Calu3 (cell line): Measurements from ENCODE around the gene FARP1. TPM values are rescaled to one million over a fixed set of nuclear protein-coding genes. Genes with fewer than 3 reads are reported as not detected.

Experiments used
- BruUV-seq: library from RNA; stranded (reverse); fragments of 400-500 nt; replicated peaks from 2 replicates; lab custom pipeline; 2021; lab: Mats Ljungman, UMichigan
- CTCF ChIA-PET: fragments of 300-600 bp; sonication (Branson Sonifier 250); formaldehyde crosslinking; loops from one replicate; lab custom pipeline; 2022; ENCODE audit warnings: antibody characterized with exemption; lab: Charles Lee
- DNase-seq: peaks from one replicate; pipeline ENCODE4 v3.0.0; 2022
- H3K27ac Mint-ChIP-seq: one replicate; pipeline ENCODE4 v1.8.0; 2022; ENCODE audit warnings: mixed read lengths; ENCODE audit not compliant: unreplicated experiment
- H3K27me3 Mint-ChIP-seq: one replicate; pipeline ENCODE4 v1.8.0; 2022; ENCODE audit warnings: mixed read lengths; ENCODE audit not compliant: unreplicated experiment
- H3K36me3 Mint-ChIP-seq: one replicate; pipeline ENCODE4 v1.8.0; 2022; ENCODE audit warnings: mild to moderate bottlenecking, moderate library complexity, mixed read lengths; ENCODE audit not compliant: insufficient read depth, unreplicated experiment
- H3K4me1 Mint-ChIP-seq: one replicate; pipeline ENCODE4 v1.8.0; 2022; ENCODE audit warnings: mild to moderate bottlenecking, low read depth, mixed read lengths; ENCODE audit not compliant: unreplicated experiment
- H3K4me3 Mint-ChIP-seq: one replicate; pipeline ENCODE4 v1.8.0; 2022; ENCODE audit warnings: mild to moderate bottlenecking, low read depth, moderate library complexity, mixed read lengths; ENCODE audit not compliant: unreplicated experiment
- H3K9me3 Mint-ChIP-seq: one replicate; pipeline ENCODE4 v1.8.0; 2022; ENCODE audit warnings: low read depth, mixed read lengths; ENCODE audit not compliant: unreplicated experiment
- CTCF ChIP-seq: fragments of 200-600 bp; IDR thresholded peaks from one replicate; pipeline ENCODE4 v1.8.0; 2022; ENCODE audit warnings: antibody characterized with exemption; ENCODE audit not compliant: unreplicated experiment
- intact Hi-C: fragments of 100-400 bp; cut with micrococcal nuclease; formaldehyde crosslinking; loops from one replicate; pipeline ENCODE4 v1.10.0; 2022; ENCODE audit not compliant: unreplicated experiment
- total RNA-seq: library from RNA; stranded (reverse); gene quantifications from 2 replicates; pipeline ENCODE4 v1.2.3, GENCODE V29; 2022

The FARP1 gene
- total RNA-seq, 1 experiment from 2014 or later, result 47.0 TPM

- intact Hi-C loops, result no loop called here
- H3K4me3 Mint-ChIP-seq, result no peak overlapping the region
- no peaks in the 10 kb centered on the region for H3K36me3 Mint-ChIP-seq
- H3K27me3 Mint-ChIP-seq, result no peaks in the 10 kb centered on the region
- no peaks in the 10 kb centered on the region for H3K4me1 Mint-ChIP-seq
- DNase-seq, result no peak
- no peak for TF ChIP-seq CTCF
- H3K9me3 Mint-ChIP-seq, result no peaks in the 10 kb centered on the region
- no peak overlapping the region for H3K27ac Mint-ChIP-seq
- no TSS peak for BruUV-seq
- CTCF ChIA-PET, result no interaction called here
Measured at GRCh38 chr13:98239162-98240076, 96.5 kb downstream of the FARP1 start.

DNA sequence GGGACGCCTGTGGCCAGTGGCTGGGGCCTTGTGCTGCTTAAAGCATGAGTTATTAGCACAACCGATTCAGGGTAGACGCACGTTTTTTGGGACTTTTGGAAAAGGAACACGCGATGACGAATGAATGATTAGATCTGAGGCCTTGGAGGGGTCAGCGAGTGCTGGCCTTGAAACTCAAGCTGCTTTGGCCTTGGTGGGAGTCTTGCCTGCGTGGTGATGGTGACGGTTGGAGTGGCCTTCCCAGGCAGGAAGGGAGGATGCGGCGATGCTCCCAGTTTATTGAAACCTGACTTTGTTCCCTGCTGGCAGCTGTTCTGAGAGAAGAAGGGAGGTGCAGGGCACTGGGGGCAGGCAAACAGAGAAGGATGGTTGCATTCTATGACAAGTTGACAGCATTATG lies 97.2 kb downstream of the FARP1 start:
- H3K27me3 Mint-ChIP-seq, result no peaks in the 10 kb centered on the region
- H3K4me1 Mint-ChIP-seq, result no peaks in the 10 kb centered on the region
- H3K36me3 Mint-ChIP-seq, result no peaks in the 10 kb centered on the region
- H3K4me3 Mint-ChIP-seq, result no peak overlapping the region
- no TSS peak for BruUV-seq
- CTCF ChIA-PET, result no interaction called here
- intact Hi-C loops, result no loop called here
- no peaks in the 10 kb centered on the region for H3K9me3 Mint-ChIP-seq
- no peak overlapping the region for H3K27ac Mint-ChIP-seq
- TF ChIP-seq CTCF, result no peak
- no peak for DNase-seq

GRCh38 chr13:98240974-98241373 lies 98.1 kb downstream of the FARP1 start:
- no TSS peak for BruUV-seq
- Mint-ChIP-seq H3K4me3 (no peak overlapping the region), H3K27me3 (no peaks in the 10 kb centered on the region), H3K9me3 (no peaks in the 10 kb centered on the region), H3K27ac (no peak overlapping the region), H3K4me1 (no peaks in the 10 kb centered on the region), H3K36me3 (no peaks in the 10 kb centered on the region)
- TF ChIP-seq CTCF, result no peak
- intact Hi-C loops, result no loop called here
- DNase-seq, result no peak
- CTCF ChIA-PET, result no interaction called here

GRCh38 chr13:98241976-98242375 lies 99.1 kb downstream of the FARP1 start:
- H3K9me3 Mint-ChIP-seq, result no peaks in the 10 kb centered on the region
- no peaks in the 10 kb centered on the region for H3K4me1 Mint-ChIP-seq
- no TSS peak for BruUV-seq
- DNase-seq, result no peak
- intact Hi-C loops, result no loop called here
- H3K36me3 Mint-ChIP-seq, result no peaks in the 10 kb centered on the region
- no peak overlapping the region for H3K27ac Mint-ChIP-seq
- TF ChIP-seq CTCF, result no peak
- no peak overlapping the region for H3K4me3 Mint-ChIP-seq
- CTCF ChIA-PET, result no interaction called here
- H3K27me3 Mint-ChIP-seq, result no peaks in the 10 kb centered on the region
